K562 (cell line): Measurements from ENCODE around the gene CREG1. TPM values are rescaled to one million over a fixed set of nuclear protein-coding genes. Genes with fewer than 3 reads are reported as not detected.
A peak's percentile ranks its signal among the peaks of the same experiment; 100 is the strongest.

Experiments
- ATAC-seq: fragments of 200-7000 bp; cut with Tn5 transposase; 3 replicates; pipeline ENCODE4 v1.9.1; 2020; ENCODE audit warnings: moderate library complexity
- BruUV-seq: library from RNA; stranded (reverse); fragments of 400-500 nt; replicated peaks from 2 replicates; lab custom pipeline; 2021; lab: Mats Ljungman, UMichigan
- CTCF ChIA-PET: fragments of 300-600 bp; formaldehyde crosslinking; extraction: SDS; loops from one replicate; lab custom pipeline; 2021; ENCODE audit warnings: low intra/inter-chr PET ratio; lab: Yijun Ruan, JAX
- POLR2A ChIA-PET: fragments of 300-600, 350-650 bp; sonication (Branson Sonifier 250); formaldehyde crosslinking; extraction: SDS; loops from one replicate; lab custom pipeline; 2021; ENCODE audit warnings: antibody characterized with exemption, inconsistent platforms; lab: Yijun Ruan, JAX
- DNase-seq, 4 experiments: peaks; one replicate each; pipeline versions ENCODE4 v3.0.0 to v3.0.0-alpha.2; 2011 to 2018; ENCODE audit warnings: low spot score in 3 of 4, mixed read lengths in 3 of 4; ENCODE audit errors: extremely low read depth in 1 of 4
- FAIRE-seq: peaks from 2 replicates; lab custom pipeline; 2011; peaks lifted over from hg19 to GRCh38; lab: Jason Lieb, UNC
- H2AFZ ChIP-seq: 2 replicates; pipeline ENCODE4 v1.6.0; 2011; ENCODE audit warnings: low read depth, low read length, control low read depth, inconsistent platforms
- H3K27ac ChIP-seq: fragments of 200-600 bp; 3 replicates; pipeline ENCODE4 v1.8.0; 2011; ENCODE audit warnings: low read depth, mild to moderate bottlenecking, control low read depth, inconsistent platforms, low read length, moderate library complexity, mixed read lengths; ENCODE audit errors: extremely low read depth
- H3K27me3 ChIP-seq, 2 experiments: fragments of 300-600 bp in 1 of 2; 2 replicates in 1 of 2; 3 replicates in 1 of 2; pipeline versions ENCODE4 v1.6.0 to v1.8.0; 2011; ENCODE audit warnings: inconsistent platforms in 2 of 2, low read length in 2 of 2, mild to moderate bottlenecking in 1 of 2, mixed read lengths in 1 of 2, moderate library complexity in 1 of 2; ENCODE audit not compliant: control insufficient read depth in 2 of 2, insufficient read depth in 2 of 2
- H3K36me3 ChIP-seq: fragments of 300-600 bp; 3 replicates; pipeline ENCODE4 v1.8.0; 2011; ENCODE audit warnings: mild to moderate bottlenecking, low read length, inconsistent platforms; ENCODE audit not compliant: control insufficient read depth, insufficient read depth
- H3K4me1 ChIP-seq, 2 experiments: fragments of 200-600 bp in 1 of 2; replicated peaks in 1 of 2; 2 replicates in 1 of 2; 3 replicates in 1 of 2; pipeline versions ENCODE4 v1.5.1 to v1.8.0; 2011; ENCODE audit warnings: inconsistent platforms in 2 of 2, low read length in 2 of 2, mild to moderate bottlenecking in 1 of 2, mixed read lengths in 1 of 2, moderate library complexity in 1 of 2; ENCODE audit not compliant: control insufficient read depth in 2 of 2, insufficient read depth in 2 of 2
- H3K4me2 ChIP-seq: 2 replicates; pipeline ENCODE4 v1.6.1; 2011; ENCODE audit warnings: low read length, control low read depth, inconsistent platforms, mixed read lengths; ENCODE audit not compliant: insufficient read depth
- H3K4me3 ChIP-seq: fragments of 200-600 bp; sonication (generic), shearing (Covaris generic); 2 replicates; pipeline ENCODE4 v1.5.1; 2016; ENCODE audit warnings: control low read depth, inconsistent platforms
- H3K79me2 ChIP-seq: fragments of 200-600 bp; 3 replicates; pipeline ENCODE4 v1.8.0; 2011; ENCODE audit warnings: low read length, inconsistent platforms; ENCODE audit not compliant: control insufficient read depth, insufficient read depth
- H3K9ac ChIP-seq, 2 experiments: 2 replicates each; pipeline versions ENCODE4 v1.6.0 to v1.6.1; 2011; ENCODE audit warnings: low read depth in 2 of 2, low read length in 2 of 2, control low read depth in 1 of 2, inconsistent platforms in 1 of 2, mild to moderate bottlenecking in 1 of 2, mixed read lengths in 1 of 2; ENCODE audit not compliant: insufficient read depth in 1 of 2
- H3K9me1 ChIP-seq: one replicate; pipeline ENCODE4 v1.6.0; 2011; ENCODE audit warnings: inconsistent platforms, mild to moderate bottlenecking, low read length, moderate library complexity; ENCODE audit not compliant: control insufficient read depth, insufficient read depth
- H3K9me3 ChIP-seq: replicated peaks from 2 replicates; pipeline ENCODE4 v1.5.1; 2011; ENCODE audit warnings: low read depth, low read length, inconsistent platforms; ENCODE audit not compliant: control insufficient read depth, insufficient read depth
- H4K20me1 ChIP-seq: replicated peaks from 2 replicates; pipeline ENCODE4 v1.6.1; 2011; ENCODE audit warnings: low read length, inconsistent platforms, mixed read lengths; ENCODE audit not compliant: control insufficient read depth, insufficient read depth
- GABPA ChIP-seq: fragments of 200-800 bp; sonication (Bioruptor generic); conservative IDR thresholded peaks from 2 replicates; pipeline ENCODE4 v1.6.1; 2016; ENCODE audit warnings: low read depth, missing genetic modification characterization, missing compliant biosample characterization
- HCFC1 ChIP-seq: IDR thresholded peaks from 2 replicates; pipeline ENCODE4 v1.6.1; 2012; ENCODE audit warnings: low read depth, low read length, improper control_type of control experiment
- HMBOX1 ChIP-seq: sonication (generic); IDR thresholded peaks from 2 replicates; pipeline ENCODE4 v1.6.1; 2016
- KDM2B ChIP-seq: fragments of 250-450 bp; sonication (Bioruptor Pico); IDR thresholded peaks from 2 replicates; pipeline ENCODE4 v1.8.0; 2021; ENCODE audit warnings: mild to moderate bottlenecking, moderate library complexity
- NFYB ChIP-seq: IDR thresholded peaks from 2 replicates; pipeline ENCODE4 v1.6.1; 2011; ENCODE audit warnings: mild to moderate bottlenecking, moderate library complexity; ENCODE audit not compliant: insufficient read length; ENCODE audit errors: extremely low read depth
- SMC3 ChIP-seq: conservative IDR thresholded peaks from 2 replicates; pipeline ENCODE4 v1.6.1; 2011; ENCODE audit warnings: low read depth, low read length, improper control_type of control experiment; ENCODE audit not compliant: insufficient read depth
- TBL1XR1 ChIP-seq, 2 experiments: IDR thresholded peaks; 2 replicates each; pipeline ENCODE4 v1.6.1; 2012; ENCODE audit warnings: improper control_type of control experiment in 2 of 2, low read length in 2 of 2, mild to moderate bottlenecking in 1 of 2
- TEAD2 ChIP-seq: fragments of 450-650 bp; IDR thresholded peaks from 2 replicates; pipeline ENCODE4 v1.6.1; 2016; ENCODE audit warnings: missing genetic modification characterization, control low read depth, missing compliant biosample characterization
- TRIM28 ChIP-seq: fragments of 450-650 bp; IDR thresholded peaks from 2 replicates; pipeline ENCODE4 v1.6.1; 2017
- ZC3H11A ChIP-seq: IDR thresholded peaks from 2 replicates; pipeline ENCODE4 v1.6.1; 2012; ENCODE audit warnings: low read depth, low read length, improper control_type of control experiment
- WGBS: fragments of 100-300 bp; shearing (Covaris generic); methylation state at CpG from one replicate; pipeline ENCODE4 v1.1.6; 2016; ENCODE audit warnings: low coverage, mixed read lengths; ENCODE audit not compliant: insufficient coverage; ENCODE audit errors: missing lambda C conversion rate; 5-methylcytosine and 5-hydroxymethylcytosine counted together
- in situ Hi-C: fragments of 300-500 bp; cut with MboI; formaldehyde crosslinking; loops from 4 replicates; pipeline ENCODE4 v1.15.0; 2018; ENCODE audit warnings: inconsistent platforms, mixed read lengths
- intact Hi-C: fragments of 100-400 bp; cut with micrococcal nuclease; formaldehyde crosslinking; loops from 2 replicates; pipeline ENCODE4 v1.14.2; 2022
- polyA plus RNA-seq, 8 experiments: library from polyadenylated mRNA; depleted of rRNA in 4 of 8; stranded (reverse) in 5 of 8; unstranded in 3 of 8; fragments of >200 nt; fragmentation: Nextera tagmentation in 2 of 8; fragmentation: Illumina TruSeq in 1 of 8; extraction: Ambion mirVana in 2 of 8; extraction: Trizol in 1 of 8; gene quantifications; 2 replicates each; pipeline versions ENCODE4 v1.2.1 to v1.2.3, GENCODE V29; 2011 to 2014; ENCODE audit warnings: inconsistent platforms in 1 of 8, missing spikeins in 1 of 8
- total RNA-seq, 7 experiments: library from RNA; depleted of rRNA in 6 of 7; stranded (reverse); fragments of >200 nt in 6 of 7; fragmentation: Illumina TruSeq in 2 of 7; extraction: Trizol in 2 of 7; gene quantifications; 2 replicates each; pipeline versions ENCODE4 v1.2.1 to v1.2.3, GENCODE V29; 2011 to 2021; ENCODE audit warnings: low replicate concordance in 1 of 7
- TF ChIP-seq, protein P1 (sequence below): fragments of 200-400 bp; formaldehyde crosslinking; IDR thresholded peaks from 2 replicates; pipeline ENCODE4 v1.6.1; 2017; ENCODE audit warnings: mild to moderate bottlenecking, low read depth, low read length, moderate library complexity

The CREG1 gene
- total and polyA plus RNA-seq, 9 of the 15 experiments (the other 6 are each of a cell fraction or from before 2014, with no cell fraction given): 45.7 to 272 (median 161) TPM

- POLR2A ChIA-PET: no interaction called here
- BruUV-seq: no TSS peak
- H3K9ac ChIP-seq: no peak overlapping the region
- TF ChIP-seq, protein P1, sequence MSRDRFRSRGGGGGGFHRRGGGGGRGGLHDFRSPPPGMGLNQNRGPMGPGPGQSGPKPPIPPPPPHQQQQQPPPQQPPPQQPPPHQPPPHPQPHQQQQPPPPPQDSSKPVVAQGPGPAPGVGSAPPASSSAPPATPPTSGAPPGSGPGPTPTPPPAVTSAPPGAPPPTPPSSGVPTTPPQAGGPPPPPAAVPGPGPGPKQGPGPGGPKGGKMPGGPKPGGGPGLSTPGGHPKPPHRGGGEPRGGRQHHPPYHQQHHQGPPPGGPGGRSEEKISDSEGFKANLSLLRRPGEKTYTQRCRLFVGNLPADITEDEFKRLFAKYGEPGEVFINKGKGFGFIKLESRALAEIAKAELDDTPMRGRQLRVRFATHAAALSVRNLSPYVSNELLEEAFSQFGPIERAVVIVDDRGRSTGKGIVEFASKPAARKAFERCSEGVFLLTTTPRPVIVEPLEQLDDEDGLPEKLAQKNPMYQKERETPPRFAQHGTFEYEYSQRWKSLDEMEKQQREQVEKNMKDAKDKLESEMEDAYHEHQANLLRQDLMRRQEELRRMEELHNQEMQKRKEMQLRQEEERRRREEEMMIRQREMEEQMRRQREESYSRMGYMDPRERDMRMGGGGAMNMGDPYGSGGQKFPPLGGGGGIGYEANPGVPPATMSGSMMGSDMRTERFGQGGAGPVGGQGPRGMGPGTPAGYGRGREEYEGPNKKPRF: no peak
- TF ChIP-seq GABPA (tag): no peak
- TF ChIP-seq TEAD2: no peak
- no peak for TF ChIP-seq NFYB
- no peak for TF ChIP-seq TRIM28
- TF ChIP-seq SMC3: no peak
- TF ChIP-seq HMBOX1: no peak
- no peak for TF ChIP-seq TBL1XR1 (IDR thresholded peaks at IDR 0.05; ENCODE audit: low read length in 2 of 2)
- TF ChIP-seq KDM2B (CRISPR knock-in tag): no peak
- no peak for TF ChIP-seq ZC3H11A
- TF ChIP-seq HCFC1: no peak
- CTCF ChIA-PET: no interaction called here
- WGBS: 49% methylated on average over 3 of the region's 3 CpGs
- H3K27me3 ChIP-seq: no peaks in the 10 kb centered on the region
- H3K9me1 ChIP-seq: no peaks in the 10 kb centered on the region
- in situ Hi-C loops: no loop called here
- no peaks in the 10 kb centered on the region for H3K9me3 ChIP-seq
- no peak for ATAC-seq
- no peak overlapping the region for H3K4me3 ChIP-seq
- peak overlapping the region; percentile 21 for H2AFZ ChIP-seq
- no peaks in the 10 kb centered on the region for H3K36me3 ChIP-seq
- DNase-seq: no peak
- intact Hi-C loops: no loop called here
- no peaks in the 10 kb centered on the region for H3K79me2 ChIP-seq
- H3K4me1 ChIP-seq: peaks cover 18 to 25% of the 10 kb centered on the region in 2 experiments
- H4K20me1 ChIP-seq: no peaks in the 10 kb centered on the region
- no peak overlapping the region for H3K27ac ChIP-seq
- no peak overlapping the region for H3K4me2 ChIP-seq
- FAIRE-seq: no peak
These were observed 13.2 kb upstream of the CREG1 start for GRCh38 chr1:167566766-167567165.
